Esophagus muscularis mucosa (tissue), 4 donors: ENCODE data around the gene LYPD5. TPM values are rescaled to one million over a fixed set of nuclear protein-coding genes. Genes with fewer than 3 reads are reported as not detected.
"Not testable (repeated sequence)": the region's sequence is repeated elsewhere in the genome, so short reads cannot be mapped to it uniquely, and the experiment has no call there.

Experiments
- DNase-seq: peaks from one replicate; pipeline ENCODE4 v3.0.0-alpha.2; 2017; ENCODE audit errors: extremely low spot score
- H3K27ac ChIP-seq, 4 donors: fragments of 200-600 bp; sonication (generic); replicated peaks in 1 of 4; 1 replicate in 3 of 4; 2 replicates in 1 of 4; pipeline ENCODE4 v1.5.1; 2016 to 2019; ENCODE audit warnings: mild to moderate bottlenecking in 1 of 4
- H3K27me3 ChIP-seq, 4 donors: fragments of 200-600 bp; sonication (generic); one replicate each; pipeline versions ENCODE4 v1.5.1 to v1.6.0; 2016 to 2019
- H3K36me3 ChIP-seq, 4 donors: fragments of 200-600 bp; sonication (generic); one replicate each; pipeline ENCODE4 v1.5.1; 2016 to 2019
- H3K4me1 ChIP-seq, 4 donors: fragments of 200-600 bp; sonication (generic); one replicate each; pipeline ENCODE4 v1.5.1; 2016 to 2019
- H3K4me3 ChIP-seq, 4 donors: fragments of 200-600 bp; sonication (generic); 1 replicate in 2 of 4; 2 replicates in 2 of 4; pipeline ENCODE4 v1.5.1; 2016 to 2019; ENCODE audit warnings: mild to moderate bottlenecking in 4 of 4, moderate library complexity in 1 of 4
- H3K9me3 ChIP-seq, 4 donors: fragments of 200-600 bp; sonication (generic); 1 replicate in 3 of 4; 2 replicates in 1 of 4; pipeline ENCODE4 v1.5.1; 2016 to 2019
- EP300 ChIP-seq: sonication (generic); formaldehyde crosslinking; IDR thresholded peaks from one replicate; pipeline ENCODE4 v1.6.1; 2017; ENCODE audit warnings: antibody characterized with exemption
- POLR2A ChIP-seq: fragments of 450-650 bp; IDR thresholded peaks from one replicate; pipeline ENCODE4 v1.6.1; 2017; ENCODE audit warnings: antibody characterized with exemption, moderate library complexity, mild to moderate bottlenecking, low read depth
- POLR2AphosphoS5 ChIP-seq, 2 donors: sonication (generic); formaldehyde crosslinking; IDR thresholded peaks; one replicate each; pipeline ENCODE4 v1.6.1; 2017; ENCODE audit warnings: antibody characterized with exemption in 2 of 2
- WGBS: methylation state at CpG from one replicate; pipeline ENCODE4 v1.1.5; 2018; 5-methylcytosine and 5-hydroxymethylcytosine counted together
- intact Hi-C: fragments of 100-400 bp; cut with DNase I; formaldehyde crosslinking; loops from one replicate; pipeline ENCODE4 v1.15.1; 2023
- total RNA-seq, 4 donors: library from RNA; depleted of rRNA; stranded (reverse); fragments of >200 nt; gene quantifications; one replicate each; pipeline versions ENCODE4 v1.1.0 to v1.2.1, GENCODE V29; 2016
- TF ChIP-seq, protein P1 (sequence below), 3 experiments: fragments of 200-600 bp in 2 of 3; fragments of 450-650 bp in 1 of 3; sonication (generic) in 2 of 3; IDR thresholded peaks; one replicate each; pipeline ENCODE4 v1.5.1; 2017 to 2019; ENCODE audit warnings: antibody characterized with exemption in 3 of 3, mild to moderate bottlenecking in 2 of 3, moderate library complexity in 1 of 3

The LYPD5 gene
- total RNA-seq, 4 donors from 2014 or later, result 2.8 to 12.0 (median 8.2) TPM

DNA sequence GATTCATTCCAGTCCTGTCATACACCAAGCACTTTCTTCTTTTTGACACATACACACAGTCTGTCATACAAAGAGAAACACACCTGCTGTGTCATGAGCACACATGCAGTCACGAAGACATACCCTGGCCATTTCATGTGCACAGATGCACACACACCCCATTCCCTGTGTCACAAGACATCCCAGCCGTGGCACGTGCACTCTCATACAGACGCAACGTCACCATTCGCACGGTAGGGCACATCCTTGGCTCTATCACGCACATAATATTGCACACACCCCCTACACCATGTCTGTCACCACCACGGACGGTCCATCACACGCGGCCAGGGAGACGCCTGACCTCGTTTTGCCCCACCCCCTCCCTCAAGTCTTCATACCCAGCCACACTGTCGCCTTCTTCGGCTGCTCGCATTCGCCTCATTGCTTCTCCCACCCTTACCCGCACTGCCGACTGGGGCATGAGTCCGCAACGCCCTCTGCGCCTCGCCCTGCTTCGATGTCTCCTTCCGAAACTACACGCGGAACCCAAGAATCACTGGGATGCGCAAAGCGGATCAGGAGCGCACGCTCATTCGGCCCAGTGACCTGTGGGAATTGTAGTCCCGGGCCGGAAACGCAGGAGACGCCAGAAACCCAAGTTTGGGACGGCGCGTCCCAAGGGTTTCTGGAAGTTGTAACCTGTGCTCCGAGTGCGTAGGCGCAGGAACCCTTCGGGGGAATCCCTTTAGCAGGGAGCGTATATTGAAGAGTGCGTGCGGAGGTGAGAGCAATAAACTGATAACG, 18.0 kb upstream of the LYPD5 start:
- DNase-seq, result no peak
- peaks cover 5 to 11% (median 8%) of the 10 kb centered on the region in 4 donors for H3K4me1 ChIP-seq
- TF ChIP-seq POLR2AphosphoS5 (IDR thresholded peaks at IDR 0.05) (peak; percentile 21 to 61), POLR2A (no peak)
- TF ChIP-seq, protein P1, sequence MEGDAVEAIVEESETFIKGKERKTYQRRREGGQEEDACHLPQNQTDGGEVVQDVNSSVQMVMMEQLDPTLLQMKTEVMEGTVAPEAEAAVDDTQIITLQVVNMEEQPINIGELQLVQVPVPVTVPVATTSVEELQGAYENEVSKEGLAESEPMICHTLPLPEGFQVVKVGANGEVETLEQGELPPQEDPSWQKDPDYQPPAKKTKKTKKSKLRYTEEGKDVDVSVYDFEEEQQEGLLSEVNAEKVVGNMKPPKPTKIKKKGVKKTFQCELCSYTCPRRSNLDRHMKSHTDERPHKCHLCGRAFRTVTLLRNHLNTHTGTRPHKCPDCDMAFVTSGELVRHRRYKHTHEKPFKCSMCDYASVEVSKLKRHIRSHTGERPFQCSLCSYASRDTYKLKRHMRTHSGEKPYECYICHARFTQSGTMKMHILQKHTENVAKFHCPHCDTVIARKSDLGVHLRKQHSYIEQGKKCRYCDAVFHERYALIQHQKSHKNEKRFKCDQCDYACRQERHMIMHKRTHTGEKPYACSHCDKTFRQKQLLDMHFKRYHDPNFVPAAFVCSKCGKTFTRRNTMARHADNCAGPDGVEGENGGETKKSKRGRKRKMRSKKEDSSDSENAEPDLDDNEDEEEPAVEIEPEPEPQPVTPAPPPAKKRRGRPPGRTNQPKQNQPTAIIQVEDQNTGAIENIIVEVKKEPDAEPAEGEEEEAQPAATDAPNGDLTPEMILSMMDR (IDR thresholded peaks at IDR 0.05), result no peak
- intact Hi-C loops, result no loop called here
- 25% methylated on average over 38 of the region's 48 CpGs for WGBS
- no peaks in the 10 kb centered on the region for H3K9me3 ChIP-seq
- peak overlapping the region; percentile 46 to 65 (median 50) for H3K4me3 ChIP-seq
- H3K27ac ChIP-seq, result no peak overlapping the region
- no peaks in the 10 kb centered on the region for H3K36me3 ChIP-seq
- H3K27me3 ChIP-seq, result peaks cover 0 to 6% (median 0%) of the 10 kb centered on the region in 4 donors

DNA sequence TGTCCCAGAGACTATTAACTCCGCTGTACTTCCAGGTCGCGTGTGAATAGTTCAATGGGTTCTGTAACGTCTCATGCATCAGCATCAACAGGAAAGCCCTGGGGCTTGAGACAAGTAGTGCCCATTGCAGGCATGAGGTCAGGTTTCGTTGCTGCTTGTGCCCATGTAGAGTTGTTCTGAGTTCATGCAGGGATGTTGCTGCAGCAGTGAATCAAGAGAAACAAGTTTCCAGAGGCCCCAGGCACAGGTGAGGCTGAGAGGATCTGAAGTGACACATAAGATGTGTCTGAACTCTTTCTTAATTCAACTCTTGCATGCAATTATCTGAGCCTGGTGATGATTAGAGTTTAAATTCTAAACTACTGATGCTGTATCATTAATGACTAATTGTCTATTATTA, 16.3 kb upstream of the LYPD5 start:
- H3K4me3 ChIP-seq, result no peak overlapping the region
- H3K36me3 ChIP-seq, result no peaks in the 10 kb centered on the region
- H3K27ac ChIP-seq, result no peak overlapping the region
- TF ChIP-seq, protein P1 (IDR thresholded peaks at IDR 0.05), result no peak
- H3K9me3 ChIP-seq, result no peaks in the 10 kb centered on the region
- WGBS, result 82% methylated on average over 5 of the region's 5 CpGs
- no peak for DNase-seq
- peaks cover 0 to 6% (median 0%) of the 10 kb centered on the region in 4 donors for H3K27me3 ChIP-seq
- H3K4me1 ChIP-seq, result peaks cover 5 to 11% (median 8%) of the 10 kb centered on the region in 4 donors
- intact Hi-C loops, result no loop called here

DNA sequence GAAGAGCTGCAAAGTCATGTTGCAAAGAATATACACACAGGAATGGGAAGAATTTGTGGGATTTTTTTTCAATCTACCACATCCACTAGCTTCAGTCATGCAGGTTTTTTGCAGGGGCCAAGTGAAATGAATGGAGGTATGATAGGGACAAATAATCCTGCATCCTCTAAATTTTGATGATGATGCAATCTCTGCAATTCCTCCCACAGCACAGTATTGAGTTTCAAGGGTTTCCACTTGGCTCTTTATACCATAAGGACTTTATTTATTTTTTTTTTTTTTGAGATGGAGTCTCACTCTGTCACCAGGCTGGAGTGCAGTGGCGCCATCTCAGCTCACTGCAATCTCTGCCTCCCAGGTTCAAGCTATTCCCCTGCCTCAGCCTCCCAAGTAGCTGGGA, 15.2 kb upstream of the LYPD5 start:
- H3K27ac ChIP-seq, H3K4me3 ChIP-seq, H3K9me3 ChIP-seq, H3K36me3 ChIP-seq, DNase-seq, intact Hi-C loops: not testable (repeated sequence)
- 53% methylated on average over 1 of the region's 1 CpG for WGBS
- peaks cover 0 to 10% (median 0%) of the 10 kb centered on the region in 4 donors for H3K27me3 ChIP-seq
- peaks cover 5 to 11% (median 8%) of the 10 kb centered on the region in 4 donors for H3K4me1 ChIP-seq

DNA sequence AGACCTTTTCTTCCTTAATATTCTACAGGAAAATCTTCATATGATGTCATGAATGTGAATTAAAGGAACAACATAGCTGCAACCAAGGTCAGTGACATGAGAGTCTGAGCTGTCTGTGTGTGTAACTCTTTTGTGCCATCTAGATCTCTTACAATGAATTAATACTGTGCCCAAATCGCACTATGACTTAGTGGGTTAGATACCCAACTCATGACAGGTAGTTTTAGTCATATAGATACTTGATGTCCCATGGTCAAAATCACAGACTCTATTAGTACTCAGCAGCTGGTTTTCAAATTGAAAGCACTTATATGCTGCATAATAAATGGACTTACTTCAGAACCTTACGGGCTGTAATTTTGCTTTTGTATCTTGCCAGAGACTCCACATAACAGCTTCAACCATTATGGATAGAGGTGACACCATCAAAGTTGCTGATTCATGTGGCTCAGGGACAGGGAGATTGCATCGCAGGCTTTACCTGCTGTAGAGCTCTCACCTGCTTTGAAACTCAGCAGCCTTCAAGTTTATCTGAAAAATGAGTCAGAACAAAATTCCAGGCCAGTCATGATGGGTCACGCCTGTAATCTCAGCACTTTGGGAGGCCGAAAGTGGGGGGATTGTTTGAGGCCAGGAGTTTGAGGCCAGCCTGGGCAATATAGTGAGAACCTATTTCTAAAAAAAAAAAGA, 12.6 kb upstream of the LYPD5 start:
- no peak overlapping the region for H3K27ac ChIP-seq
- intact Hi-C loops, result no loop called here
- no peak overlapping the region for H3K4me3 ChIP-seq
- H3K4me1 ChIP-seq, result peaks cover 0 to under 1% (median 0%) of the 10 kb centered on the region in 4 donors
- H3K9me3 ChIP-seq, result no peaks in the 10 kb centered on the region
- DNase-seq, result no peak
- TF ChIP-seq, protein P1 (IDR thresholded peaks at IDR 0.05), result no peak
- TF ChIP-seq POLR2AphosphoS5 (IDR thresholded peaks at IDR 0.05), result no peak
- no peak for TF ChIP-seq POLR2A
- TF ChIP-seq EP300, result no peak
- H3K27me3 ChIP-seq, result peaks cover 0 to 4% (median 0%) of the 10 kb centered on the region in 4 donors
- no peaks in the 10 kb centered on the region for H3K36me3 ChIP-seq
- WGBS, result 85% methylated on average over 5 of the region's 5 CpGs

DNA sequence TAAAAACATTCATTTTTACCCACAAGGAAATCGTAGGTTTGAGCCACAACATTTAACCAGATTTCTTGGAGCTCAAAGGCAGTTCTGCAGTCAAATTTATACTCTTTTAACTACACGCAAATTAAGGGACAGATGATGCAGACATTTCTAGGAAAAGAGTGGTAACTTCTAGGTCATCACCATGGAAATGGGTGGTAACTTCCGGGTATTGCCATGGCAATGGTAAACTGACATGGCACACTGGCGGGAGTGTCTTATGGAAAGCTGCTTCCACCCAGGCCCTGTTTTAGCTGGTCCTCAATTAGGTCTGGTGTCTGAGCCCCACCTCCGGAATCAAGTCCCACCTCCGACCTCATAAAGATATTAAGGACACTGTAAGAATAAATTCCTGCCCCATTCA, 10.4 kb upstream of the LYPD5 start:
- H3K9me3 ChIP-seq, result no peaks in the 10 kb centered on the region
- no peaks in the 10 kb centered on the region for H3K36me3 ChIP-seq
- DNase-seq, result no peak
- whole genome bisulfite sequencing, result 66% methylated on average over 6 of the region's 6 CpGs
- intact Hi-C loops, result no loop called here
- H3K4me3 ChIP-seq, result no peak overlapping the region
- TF ChIP-seq EP300 (no peak), POLR2A (no peak), POLR2AphosphoS5 (IDR thresholded peaks at IDR 0.05) (no peak)
- H3K27me3 ChIP-seq, result peaks cover 0 to 4% (median 0%) of the 10 kb centered on the region in 4 donors
- peaks cover 0 to 11% (median 4%) of the 10 kb centered on the region in 4 donors for H3K4me1 ChIP-seq
- H3K27ac ChIP-seq, result no peak overlapping the region
